Endodermal cell (in vitro differentiated cells): ENCODE measurements around the gene NCK2. TPM values are rescaled to one million over a fixed set of nuclear protein-coding genes. Genes with fewer than 3 reads are reported as not detected.

ENCODE experiments used
- DNase-seq: peaks from one replicate; pipeline ENCODE4 v3.0.0-alpha.2; 2017
- H3K27ac ChIP-seq: 2 replicates; pipeline ENCODE4 v1.5.1; 2013; ENCODE audit warnings: mild to moderate bottlenecking, low read depth, low read length, moderate library complexity
- H3K27me3 ChIP-seq: 2 replicates; pipeline ENCODE4 v1.6.1; 2013; ENCODE audit warnings: mild to moderate bottlenecking, low read length, moderate library complexity; ENCODE audit not compliant: insufficient read depth, control insufficient read depth, poor library complexity, severe bottlenecking
- H3K36me3 ChIP-seq: 2 replicates; pipeline ENCODE4 v1.7.0; 2013; ENCODE audit warnings: mild to moderate bottlenecking, low read length, moderate library complexity; ENCODE audit not compliant: control insufficient read depth, insufficient read depth
- H3K4me1 ChIP-seq: one replicate; pipeline ENCODE4 v1.7.0; 2013; ENCODE audit warnings: low read length; ENCODE audit not compliant: control insufficient read depth, insufficient read depth
- H3K4me3 ChIP-seq: 2 replicates; pipeline ENCODE4 v1.5.1; 2013; ENCODE audit warnings: mild to moderate bottlenecking, low read length, moderate library complexity
- H3K9ac ChIP-seq: 2 replicates; pipeline ENCODE4 v1.6.1; 2013; ENCODE audit warnings: mild to moderate bottlenecking, low read length, moderate library complexity; ENCODE audit not compliant: poor library complexity, severe bottlenecking; ENCODE audit errors: extremely low read depth
- H3K9me3 ChIP-seq: 2 replicates; pipeline ENCODE4 v1.6.1; 2013; ENCODE audit warnings: mild to moderate bottlenecking, low read length, moderate library complexity; ENCODE audit not compliant: control insufficient read depth
- H3K27ac Mint-ChIP-seq: 2 replicates; pipeline ENCODE4 v1.8.0; 2020; ENCODE audit warnings: mixed read lengths
- H3K27me3 Mint-ChIP-seq: 2 replicates; pipeline ENCODE4 v1.8.0; 2021; ENCODE audit warnings: mild to moderate bottlenecking, mixed read lengths; ENCODE audit not compliant: insufficient read depth
- H3K36me3 Mint-ChIP-seq: 2 replicates; pipeline ENCODE4 v1.8.0; 2020; ENCODE audit warnings: low read depth, mixed read lengths
- H3K4me1 Mint-ChIP-seq: 2 replicates; pipeline ENCODE4 v1.8.0; 2020; ENCODE audit warnings: mixed read lengths
- H3K4me3 Mint-ChIP-seq: 2 replicates; pipeline ENCODE4 v1.8.0; 2020; ENCODE audit warnings: mild to moderate bottlenecking, moderate library complexity, mixed read lengths
- H3K9me3 Mint-ChIP-seq: 2 replicates; pipeline ENCODE4 v1.8.0; 2020; ENCODE audit warnings: mild to moderate bottlenecking, mixed read lengths
- WGBS, 2 experiments: methylation state at CpG; one replicate each; pipeline versions ENCODE4 v1.1.5 to v1.1.7; 2013; ENCODE audit warnings: missing lambda C conversion rate in 2 of 2, mixed read lengths in 1 of 2; ENCODE audit not compliant: insufficient coverage in 1 of 2, insufficient read length in 1 of 2; 5-methylcytosine and 5-hydroxymethylcytosine counted together
- total RNA-seq, 2 donors: library from RNA; stranded (reverse); fragmentation: NEBNext Ultra II Directional in 1 of 2; extraction: Animal tissue kit (Norgen Biotek cat#: 25700) in 1 of 2; gene quantifications; 2 replicates in 1 of 2; 3 replicates in 1 of 2; pipeline ENCODE4 v1.2.1, GENCODE V29; 2021
- TF ChIP-seq, protein P1 (sequence below): fragments of 200-600 bp; sonication (generic); conservative IDR thresholded peaks from 2 replicates; pipeline ENCODE4 v1.5.0; 2021; ENCODE audit warnings: antibody characterized with exemption, mild to moderate bottlenecking

NCK2 gene
- total RNA-seq, 2 donors from 2014 or later, result 58.9 to 63.8 TPM

DNA sequence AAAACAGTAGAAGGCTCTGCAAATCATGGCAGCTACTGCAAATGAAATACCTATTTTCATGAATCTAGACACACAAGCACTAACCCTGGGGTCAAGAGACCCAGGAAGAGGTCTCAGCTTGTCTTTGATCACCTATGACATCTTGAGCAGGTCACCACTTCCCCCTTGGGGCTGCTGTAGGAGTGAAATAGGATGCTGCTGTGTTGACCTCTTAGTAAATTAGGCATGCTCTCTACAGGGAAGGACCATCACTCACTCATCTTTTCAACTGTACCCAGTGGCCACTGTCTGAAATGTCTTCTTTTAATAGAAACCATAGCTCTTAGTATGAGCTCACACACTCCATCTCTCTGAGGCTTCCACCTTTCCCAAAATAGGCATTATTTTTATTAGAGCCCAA is 83.8 kb downstream of the NCK2 start:
- Histone ChIP-seq H3K36me3 (peaks cover 14% of the 10 kb centered on the region), H3K9me3 (peaks cover 41% of the 10 kb centered on the region), H3K27ac (no peak overlapping the region), H3K4me3 (no peak overlapping the region), H3K9ac (no peak overlapping the region), H3K4me1 (no peaks in the 10 kb centered on the region), H3K27me3 (peaks cover 30% of the 10 kb centered on the region)
- H3K9me3 Mint-ChIP-seq, result peaks cover 35% of the 10 kb centered on the region
- H3K27ac Mint-ChIP-seq, result no peak overlapping the region
- TF ChIP-seq, protein P1, sequence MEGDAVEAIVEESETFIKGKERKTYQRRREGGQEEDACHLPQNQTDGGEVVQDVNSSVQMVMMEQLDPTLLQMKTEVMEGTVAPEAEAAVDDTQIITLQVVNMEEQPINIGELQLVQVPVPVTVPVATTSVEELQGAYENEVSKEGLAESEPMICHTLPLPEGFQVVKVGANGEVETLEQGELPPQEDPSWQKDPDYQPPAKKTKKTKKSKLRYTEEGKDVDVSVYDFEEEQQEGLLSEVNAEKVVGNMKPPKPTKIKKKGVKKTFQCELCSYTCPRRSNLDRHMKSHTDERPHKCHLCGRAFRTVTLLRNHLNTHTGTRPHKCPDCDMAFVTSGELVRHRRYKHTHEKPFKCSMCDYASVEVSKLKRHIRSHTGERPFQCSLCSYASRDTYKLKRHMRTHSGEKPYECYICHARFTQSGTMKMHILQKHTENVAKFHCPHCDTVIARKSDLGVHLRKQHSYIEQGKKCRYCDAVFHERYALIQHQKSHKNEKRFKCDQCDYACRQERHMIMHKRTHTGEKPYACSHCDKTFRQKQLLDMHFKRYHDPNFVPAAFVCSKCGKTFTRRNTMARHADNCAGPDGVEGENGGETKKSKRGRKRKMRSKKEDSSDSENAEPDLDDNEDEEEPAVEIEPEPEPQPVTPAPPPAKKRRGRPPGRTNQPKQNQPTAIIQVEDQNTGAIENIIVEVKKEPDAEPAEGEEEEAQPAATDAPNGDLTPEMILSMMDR, result no peak
- peaks cover 35% of the 10 kb centered on the region for H3K36me3 Mint-ChIP-seq
- no peak for DNase-seq
- peaks cover 16% of the 10 kb centered on the region for H3K4me1 Mint-ChIP-seq
- peaks cover 29% of the 10 kb centered on the region for H3K27me3 Mint-ChIP-seq
- no peak overlapping the region for H3K4me3 Mint-ChIP-seq

DNA sequence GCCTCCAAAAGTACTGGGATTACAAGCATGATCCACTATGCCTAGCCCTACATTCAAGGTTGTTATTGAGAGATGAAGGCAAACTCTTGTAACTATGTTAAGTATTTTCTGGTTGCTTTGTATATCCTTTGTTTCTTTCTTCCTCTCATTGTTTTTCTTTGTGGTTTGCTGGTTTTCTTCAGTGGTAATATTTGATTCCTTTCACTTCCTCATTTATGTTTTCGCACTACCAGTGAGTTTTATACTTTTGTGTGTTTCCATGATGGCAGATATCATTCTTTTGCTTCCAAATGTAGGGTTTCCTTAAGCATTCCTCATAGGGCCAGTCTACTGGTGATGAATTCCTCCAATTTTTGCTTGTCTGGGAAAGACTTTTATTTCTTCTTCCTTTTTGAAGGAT is 90.2 kb downstream of the NCK2 start:
- H3K9me3 Mint-ChIP-seq, result peaks cover 50% of the 10 kb centered on the region
- WGBS, 2 experiments, result 100% methylated on average over 1 of the region's 1 CpG; no CpG with 5 or more reads in 1 of the 2 experiments
- TF ChIP-seq, protein P1, result no peak
- H3K36me3 Mint-ChIP-seq, result peaks cover 23% of the 10 kb centered on the region
- peaks cover 64% of the 10 kb centered on the region for H3K9me3 ChIP-seq
- H3K36me3 ChIP-seq, result peaks cover 7% of the 10 kb centered on the region
- no peak overlapping the region for H3K27ac ChIP-seq
- peak overlapping the region; percentile 33 for H3K4me3 ChIP-seq
- H3K27me3 ChIP-seq, result no peaks in the 10 kb centered on the region
- H3K4me3 Mint-ChIP-seq, result no peak overlapping the region
- H3K9ac ChIP-seq, result no peak overlapping the region
- no peaks in the 10 kb centered on the region for H3K27me3 Mint-ChIP-seq
- H3K4me1 ChIP-seq, result peaks cover 8% of the 10 kb centered on the region
- no peak overlapping the region for H3K27ac Mint-ChIP-seq
- H3K4me1 Mint-ChIP-seq, result peaks cover 19% of the 10 kb centered on the region
- no peak for DNase-seq

DNA sequence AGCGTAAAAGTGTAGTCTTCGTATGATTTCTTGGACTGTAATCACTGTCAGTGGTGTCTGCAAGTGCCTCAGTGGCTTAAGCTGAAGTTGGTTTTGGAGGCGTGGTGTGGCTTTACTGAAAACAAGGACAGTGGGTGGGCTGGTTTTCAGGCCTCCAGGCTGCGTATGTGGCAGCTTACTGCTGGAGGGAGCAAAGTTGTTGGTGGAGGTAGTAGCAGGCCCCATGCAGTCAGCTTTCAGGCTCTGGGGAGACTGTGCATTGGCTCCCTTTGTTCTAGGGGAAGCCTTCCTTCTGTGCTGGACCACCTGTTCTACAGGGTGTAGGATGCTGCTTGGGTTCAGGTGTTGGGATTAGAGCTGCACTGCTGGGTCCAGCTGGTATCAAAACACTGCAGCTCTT is 91.6 kb downstream of the NCK2 start:
- 95 to 100% methylated on average over 1 to 4 of the region's 4 CpGs for WGBS, 2 experiments
- no peak for DNase-seq
- H3K27ac ChIP-seq, result no peak overlapping the region
- H3K36me3 Mint-ChIP-seq, result peaks cover 18% of the 10 kb centered on the region
- H3K4me1 ChIP-seq, result peaks cover 14% of the 10 kb centered on the region
- no peaks in the 10 kb centered on the region for H3K27me3 ChIP-seq
- peak overlapping the region; percentile 42 for H3K4me3 ChIP-seq
- peaks cover 44% of the 10 kb centered on the region for H3K9me3 Mint-ChIP-seq
- H3K4me1 Mint-ChIP-seq, result peaks cover 33% of the 10 kb centered on the region
- no peak overlapping the region for H3K9ac ChIP-seq
- peaks cover 50% of the 10 kb centered on the region for H3K9me3 ChIP-seq
- TF ChIP-seq, protein P1, result no peak
- H3K27me3 Mint-ChIP-seq, result no peaks in the 10 kb centered on the region
- no peak overlapping the region for H3K4me3 Mint-ChIP-seq
- H3K27ac Mint-ChIP-seq, result no peak overlapping the region
- peaks cover 7% of the 10 kb centered on the region for H3K36me3 ChIP-seq
